Measurements from ENCODE around the gene MYO3B.

The MYO3B gene

GRCh38 chr2:170222842-170223241 lies 44.9 kb downstream of the MYO3B start:
- no peak overlapping the region for H3K18ac ChIP-seq (ENCODE audit: low read length)
- H2BK120ac ChIP-seq (ENCODE audit: insufficient read depth, low read length, poor library complexity): no peak overlapping the region
- H3K4ac ChIP-seq (ENCODE audit: low read depth, low read length): no peak overlapping the region
- H4K12ac ChIP-seq (ENCODE audit: low read depth, low read length): no peak overlapping the region
- H3K4me1 ChIP-seq (ENCODE audit: control insufficient read depth in 1 of 2, insufficient read depth in 2 of 2, low read length in 2 of 2): peaks cover 4 to 12% of the 10 kb centered on the region in 2 experiments
- no peak overlapping the region for H4K8ac ChIP-seq (ENCODE audit: low read depth, low read length)
- DNase-seq: no peak
- no peaks in the 10 kb centered on the region for H3K36me3 ChIP-seq (ENCODE audit: control insufficient read depth in 1 of 2, insufficient read depth in 2 of 2, low read length in 2 of 2)
- no peak overlapping the region for H4K91ac ChIP-seq (ENCODE audit: low read depth, low read length)
- no peaks in the 10 kb centered on the region for H3K79me1 ChIP-seq (ENCODE audit: low read length)
- no peak overlapping the region for H2AK5ac ChIP-seq (ENCODE audit: low read length)
- H3K27me3 ChIP-seq (ENCODE audit: insufficient read depth, low read length): no peaks in the 10 kb centered on the region
- no peak overlapping the region for H3K27ac ChIP-seq (ENCODE audit: low read depth, low read length)
- no peaks in the 10 kb centered on the region for H3K79me2 ChIP-seq (ENCODE audit: control insufficient read depth, insufficient read depth, low read length, poor library complexity)
- H3K14ac ChIP-seq (ENCODE audit: low read length): no peak overlapping the region
- no peaks in the 10 kb centered on the region for H3K9me3 ChIP-seq (ENCODE audit: insufficient read depth, low read depth, low read length)
- no CpG with 5 or more reads among the region's 2 CpGs for WGBS (ENCODE audit: extremely low coverage, insufficient coverage, insufficient read length)
- H2BK12ac ChIP-seq (ENCODE audit: low read length): no peak overlapping the region
- H3K23ac ChIP-seq (ENCODE audit: low read length): no peak overlapping the region
- no peak overlapping the region for H2AFZ ChIP-seq (ENCODE audit: insufficient read depth, low read length, poor library complexity)
- no peak overlapping the region for H2BK5ac ChIP-seq (ENCODE audit: low read depth, low read length, poor library complexity)
- no peak overlapping the region for H3K4me3 ChIP-seq (ENCODE audit: low read depth, low read length)
- H3K9ac ChIP-seq (ENCODE audit: low read length): no peak overlapping the region
- no peak overlapping the region for H3K4me2 ChIP-seq (ENCODE audit: low read length)

GRCh38 chr2:170224692-170225294 lies 46.8 kb downstream of the MYO3B start:
- no peak overlapping the region for H3K4me3 ChIP-seq (ENCODE audit: low read depth, low read length)
- H4K91ac ChIP-seq (ENCODE audit: low read depth, low read length): no peak overlapping the region
- H2AFZ ChIP-seq (ENCODE audit: insufficient read depth, low read length, poor library complexity): no peak overlapping the region
- H2BK5ac ChIP-seq (ENCODE audit: low read depth, low read length, poor library complexity): no peak overlapping the region
- H3K27me3 ChIP-seq (ENCODE audit: insufficient read depth, low read length): no peaks in the 10 kb centered on the region
- H3K4me1 ChIP-seq (ENCODE audit: control insufficient read depth in 1 of 2, insufficient read depth in 2 of 2, low read length in 2 of 2): peaks cover 4 to 12% of the 10 kb centered on the region in 2 experiments
- no peak overlapping the region for H4K12ac ChIP-seq (ENCODE audit: low read depth, low read length)
- no peaks in the 10 kb centered on the region for H3K36me3 ChIP-seq (ENCODE audit: control insufficient read depth in 1 of 2, insufficient read depth in 2 of 2, low read length in 2 of 2)
- H2AK5ac ChIP-seq (ENCODE audit: low read length): no peak overlapping the region
- no peak overlapping the region for H3K14ac ChIP-seq (ENCODE audit: low read length)
- no peak overlapping the region for H2BK120ac ChIP-seq (ENCODE audit: insufficient read depth, low read length, poor library complexity)
- H3K79me1 ChIP-seq (ENCODE audit: low read length): no peaks in the 10 kb centered on the region
- no peak overlapping the region for H3K27ac ChIP-seq (ENCODE audit: low read depth, low read length)
- H3K18ac ChIP-seq (ENCODE audit: low read length): no peak overlapping the region
- no peak overlapping the region for H3K4ac ChIP-seq (ENCODE audit: low read depth, low read length)
- H2BK12ac ChIP-seq (ENCODE audit: low read length): no peak overlapping the region
- no peak overlapping the region for H4K8ac ChIP-seq (ENCODE audit: low read depth, low read length)
- H3K79me2 ChIP-seq (ENCODE audit: control insufficient read depth, insufficient read depth, low read length, poor library complexity): no peaks in the 10 kb centered on the region
- H3K23ac ChIP-seq (ENCODE audit: low read length): no peak overlapping the region
- no peak overlapping the region for H3K4me2 ChIP-seq (ENCODE audit: low read length)
- DNase-seq: no peak
- H3K9ac ChIP-seq (ENCODE audit: low read length): no peak overlapping the region
- no peaks in the 10 kb centered on the region for H3K9me3 ChIP-seq (ENCODE audit: insufficient read depth, low read depth, low read length)
- no CpG with 5 or more reads among the region's 7 CpGs for WGBS (ENCODE audit: extremely low coverage, insufficient coverage, insufficient read length)

- Histone ChIP-seq H2BK12ac (ENCODE audit: low read length) (no peak overlapping the region), H4K91ac (ENCODE audit: low read depth, low read length) (no peak overlapping the region), H3K4me1 (ENCODE audit: control insufficient read depth in 1 of 2, insufficient read depth in 2 of 2, low read length in 2 of 2) (peaks cover 4 to 12% of the 10 kb centered on the region in 2 experiments)
Measured at GRCh38 chr2:170226216-170226615, 48.3 kb downstream of the MYO3B start.

GRCh38 chr2:170227507-170227947 lies 49.6 kb downstream of the MYO3B start:
- Histone ChIP-seq H2BK120ac (ENCODE audit: insufficient read depth, low read length, poor library complexity) (no peak overlapping the region), H3K14ac (ENCODE audit: low read length) (no peak overlapping the region), H4K12ac (ENCODE audit: low read depth, low read length) (no peak overlapping the region), H3K79me1 (ENCODE audit: low read length) (no peaks in the 10 kb centered on the region), H3K4me1 (ENCODE audit: control insufficient read depth in 1 of 2, insufficient read depth in 2 of 2, low read length in 2 of 2) (peaks cover 4 to 9% of the 10 kb centered on the region in 2 experiments), H3K27me3 (ENCODE audit: insufficient read depth, low read length) (no peaks in the 10 kb centered on the region), H3K9ac (ENCODE audit: low read length) (no peak overlapping the region), H3K4me3 (ENCODE audit: low read depth, low read length) (no peak overlapping the region), H3K36me3 (ENCODE audit: control insufficient read depth in 1 of 2, insufficient read depth in 2 of 2, low read length in 2 of 2) (no peaks in the 10 kb centered on the region), H3K23ac (ENCODE audit: low read length) (no peak overlapping the region), H2AFZ (ENCODE audit: insufficient read depth, low read length, poor library complexity) (no peak overlapping the region), H3K9me3 (ENCODE audit: insufficient read depth, low read depth, low read length) (no peaks in the 10 kb centered on the region), H3K4ac (ENCODE audit: low read depth, low read length) (no peak overlapping the region), H2BK12ac (ENCODE audit: low read length) (no peak overlapping the region), H2BK5ac (ENCODE audit: low read depth, low read length, poor library complexity) (no peak overlapping the region), H4K8ac (ENCODE audit: low read depth, low read length) (no peak overlapping the region), H3K18ac (ENCODE audit: low read length) (no peak overlapping the region), H3K79me2 (ENCODE audit: control insufficient read depth, insufficient read depth, low read length, poor library complexity) (no peaks in the 10 kb centered on the region), H4K91ac (ENCODE audit: low read depth, low read length) (no peak overlapping the region), H2AK5ac (ENCODE audit: low read length) (no peak overlapping the region), H3K4me2 (ENCODE audit: low read length) (no peak overlapping the region), H3K27ac (ENCODE audit: low read depth, low read length) (no peak overlapping the region)
- DNase-seq: no peak
- WGBS (ENCODE audit: extremely low coverage, insufficient coverage, insufficient read length): no CpG with 5 or more reads among the region's 4 CpGs

More at GRCh38 chr2:170226216-170226615, 48.3 kb downstream of the MYO3B start:
- no peak overlapping the region for H2BK5ac ChIP-seq (ENCODE audit: low read depth, low read length, poor library complexity)
- no peak overlapping the region for H2BK120ac ChIP-seq (ENCODE audit: insufficient read depth, low read length, poor library complexity)
- no peak overlapping the region for H2AK5ac ChIP-seq (ENCODE audit: low read length)
- no peak overlapping the region for H3K4ac ChIP-seq (ENCODE audit: low read depth, low read length)
- H3K4me2 ChIP-seq (ENCODE audit: low read length): no peak overlapping the region
- H3K27me3 ChIP-seq (ENCODE audit: insufficient read depth, low read length): no peaks in the 10 kb centered on the region
- no peak overlapping the region for H3K9ac ChIP-seq (ENCODE audit: low read length)
- no peak overlapping the region for H4K8ac ChIP-seq (ENCODE audit: low read depth, low read length)
- H3K9me3 ChIP-seq (ENCODE audit: insufficient read depth, low read depth, low read length): no peaks in the 10 kb centered on the region
- no peak overlapping the region for H4K12ac ChIP-seq (ENCODE audit: low read depth, low read length)
- H3K79me2 ChIP-seq (ENCODE audit: control insufficient read depth, insufficient read depth, low read length, poor library complexity): no peaks in the 10 kb centered on the region
- no peak overlapping the region for H3K14ac ChIP-seq (ENCODE audit: low read length)
- no peaks in the 10 kb centered on the region for H3K79me1 ChIP-seq (ENCODE audit: low read length)
- WGBS (ENCODE audit: extremely low coverage, insufficient coverage, insufficient read length): no CpG with 5 or more reads among the region's 4 CpGs
- H2AFZ ChIP-seq (ENCODE audit: insufficient read depth, low read length, poor library complexity): no peak overlapping the region
- no peak overlapping the region for H3K27ac ChIP-seq (ENCODE audit: low read depth, low read length)
- H3K36me3 ChIP-seq (ENCODE audit: control insufficient read depth in 1 of 2, insufficient read depth in 2 of 2, low read length in 2 of 2): no peaks in the 10 kb centered on the region
- no peak overlapping the region for H3K4me3 ChIP-seq (ENCODE audit: low read depth, low read length)
- DNase-seq: no peak
- H3K23ac ChIP-seq (ENCODE audit: low read length): no peak overlapping the region
- H3K18ac ChIP-seq (ENCODE audit: low read length): no peak overlapping the region

Measured in trophoblast cell (in vitro differentiated cells and primary cell).